Pancreas (tissue), 10 donors: Measurements from ENCODE around the gene AFF3. TPM values are rescaled to one million over a fixed set of nuclear protein-coding genes. Genes with fewer than 3 reads are reported as not detected.

Experiments
- ATAC-seq, 4 donors: fragments of 200-7000 bp; cut with Tn5 transposase; one replicate each; pipeline versions ENCODE4 v1.8.0 to v1.9.1; 2020; ENCODE audit warnings: mild to moderate bottlenecking in 4 of 4, moderate library complexity in 4 of 4
- DNase-seq, 6 donors: peaks; one replicate each; pipeline ENCODE4 v3.0.0-alpha.2; 2020
- FAIRE-seq: peaks from 2 replicates; lab custom pipeline; 2012; peaks lifted over from hg19 to GRCh38; lab: Jason Lieb, UNC
- H3K27ac ChIP-seq, 4 donors: fragments of 200-600 bp; sonication (generic); 1 replicate in 3 of 4; 2 replicates in 1 of 4; pipeline versions ENCODE4 v1.5.0 to v1.8.0; 2020
- H3K27me3 ChIP-seq, 4 donors: fragments of 200-600 bp; one replicate each; pipeline ENCODE4 v1.8.0; 2021
- H3K36me3 ChIP-seq, 3 donors: fragments of 200-600 bp; sonication (generic) in 1 of 3; one replicate each; pipeline versions ENCODE4 v1.5.0 to v1.8.0; 2020 to 2021
- H3K4me1 ChIP-seq, 3 donors: fragments of 200-600 bp; one replicate each; pipeline ENCODE4 v1.8.0; 2021
- H3K4me3 ChIP-seq, 4 donors: fragments of 200-600 bp; sonication (generic) in 2 of 4; one replicate each; pipeline versions ENCODE4 v1.5.0 to v1.8.0; 2020 to 2021
- H3K9me3 ChIP-seq, 4 donors: fragments of 200-600 bp; one replicate each; pipeline ENCODE4 v1.8.0; 2021
- CTCF ChIP-seq, 4 donors: fragments of 200-600 bp; sonication (generic) in 3 of 4; IDR thresholded peaks; one replicate each; pipeline versions ENCODE4 v1.5.0 to v1.8.0; 2021; ENCODE audit warnings: antibody characterized with exemption in 4 of 4
- WGBS, 2 donors: extraction: QIAGEN DNeasy Blood & Tissue Kit; methylation state at CpG; one replicate each; pipeline ENCODE4 v1.1.7; 2013; 5-methylcytosine and 5-hydroxymethylcytosine counted together
- intact Hi-C, 3 donors: fragments of 100-400 bp; cut with DNase I; formaldehyde crosslinking; loops; one replicate each; pipeline versions ENCODE4 v1.11.1 to v1.14.2; 2022
- polyA plus RNA-seq, 2 donors: library from polyadenylated mRNA; stranded (reverse); fragments of 200-250 nt; gene quantifications; one replicate each; pipeline ENCODE4 v1.2.3, GENCODE V29; 2013
- total RNA-seq, 6 donors: library from RNA; stranded (reverse); fragmentation: NEBNext Ultra II Directional in 4 of 6; extraction: Animal tissue kit (Norgen Biotek cat#: 25700) in 4 of 6; gene quantifications; one replicate each; pipeline versions ENCODE4 v1.2.1 to v1.2.4, GENCODE V29; 2021 to 2023
- donor health status: healthy with polysubstance abuse.
- donor health status: DM: no; HTN: no; CAD: no; lungs with moderate emphysema.
- donor health status: DM: no; HTN: no; CAD: no.
- donor health status: control.
- donor health status: control.
- donor health status: Bipolar disorder and iron deficiency.
- donor health status: DM: yes; HTN: yes; CAD: no.
- donor health status: DM: no; HTN: no; CAD: no.
- donor health status: DM: no; HTN: no; CAD: no.
- donor health status: DM: yes; HTN: yes; CAD: no.

Gene AFF3
- total and polyA plus RNA-seq, 8 donors: 0.19 to 1.1 (median 0.54) TPM

GRCh38 chr2:99611034-99611433 lies 531.4 kb downstream of the AFF3 start:
- Histone ChIP-seq H3K4me3 (no peak overlapping the region), H3K4me1 (no peaks in the 10 kb centered on the region), H3K36me3 (no peaks in the 10 kb centered on the region), H3K9me3 (no peaks in the 10 kb centered on the region), H3K27ac (no peak overlapping the region), H3K27me3 (no peaks in the 10 kb centered on the region)
- no peak for TF ChIP-seq CTCF (IDR thresholded peaks at IDR 0.05)
- intact Hi-C loops: no loop called here
- DNase-seq (no peak), ATAC-seq (no peak), FAIRE-seq (no peak)
- WGBS, 2 donors: 68 to 75% methylated on average over 2 of the region's 2 CpGs

- TF ChIP-seq CTCF (IDR thresholded peaks at IDR 0.05): no peak
- Histone ChIP-seq H3K9me3 (no peaks in the 10 kb centered on the region), H3K4me1 (no peaks in the 10 kb centered on the region), H3K36me3 (no peaks in the 10 kb centered on the region), H3K4me3 (no peak overlapping the region), H3K27me3 (no peaks in the 10 kb centered on the region), H3K27ac (no peak overlapping the region)
- 74 to 80% methylated on average over 11 of the region's 11 CpGs for WGBS, 2 donors
- DNase-seq (no peak), ATAC-seq (no peak), FAIRE-seq (no peak)
- intact Hi-C loops: no loop called here
Observed at GRCh38 chr2:99609851-99610381, 532.5 kb downstream of the AFF3 start.

- no peak overlapping the region for H3K27ac ChIP-seq
- TF ChIP-seq CTCF (IDR thresholded peaks at IDR 0.05): no peak
- DNase-seq: no peak
- no peak overlapping the region for H3K4me3 ChIP-seq
- no peaks in the 10 kb centered on the region for H3K27me3 ChIP-seq
- WGBS, 2 donors: 64 to 88% methylated on average over 1 of the region's 1 CpG
- no peaks in the 10 kb centered on the region for H3K9me3 ChIP-seq
- intact Hi-C loops: no loop called here
- no peaks in the 10 kb centered on the region for H3K36me3 ChIP-seq
- H3K4me1 ChIP-seq: no peaks in the 10 kb centered on the region
- no peak for ATAC-seq
- no peak for FAIRE-seq
Observed at GRCh38 chr2:99608861-99609260, 533.5 kb downstream of the AFF3 start.

- Histone ChIP-seq H3K9me3 (no peaks in the 10 kb centered on the region), H3K36me3 (no peaks in the 10 kb centered on the region), H3K4me1 (no peaks in the 10 kb centered on the region), H3K27ac (no peak overlapping the region), H3K4me3 (no peak overlapping the region), H3K27me3 (no peaks in the 10 kb centered on the region)
- no peak for TF ChIP-seq CTCF (IDR thresholded peaks at IDR 0.05)
- DNase-seq (no peak), FAIRE-seq (no peak), ATAC-seq (no peak)
- intact Hi-C loops: no loop called here
- 57 to 64% methylated on average over 4 of the region's 4 CpGs for WGBS, 2 donors
Observed at GRCh38 chr2:99607861-99608491, 534.4 kb downstream of the AFF3 start.

GRCh38 chr2:99607454-99607853 lies 534.9 kb downstream of the AFF3 start:
- no peak for TF ChIP-seq CTCF (IDR thresholded peaks at IDR 0.05)
- intact Hi-C loops: no loop called here
- 71 to 77% methylated on average over 4 of the region's 4 CpGs for WGBS, 2 donors
- no peak for DNase-seq
- FAIRE-seq: no peak
- no peak overlapping the region for H3K27ac ChIP-seq
- H3K4me3 ChIP-seq: no peak overlapping the region
- no peaks in the 10 kb centered on the region for H3K36me3 ChIP-seq
- no peaks in the 10 kb centered on the region for H3K4me1 ChIP-seq
- no peaks in the 10 kb centered on the region for H3K27me3 ChIP-seq
- H3K9me3 ChIP-seq: no peaks in the 10 kb centered on the region
- no peak for ATAC-seq
